ENCODE results near the gene FBXL16.
"Not testable (repeated sequence)": the region's sequence is repeated elsewhere in the genome, so short reads cannot be mapped to it uniquely, and the experiment has no call there.

FBXL16 gene

DNA sequence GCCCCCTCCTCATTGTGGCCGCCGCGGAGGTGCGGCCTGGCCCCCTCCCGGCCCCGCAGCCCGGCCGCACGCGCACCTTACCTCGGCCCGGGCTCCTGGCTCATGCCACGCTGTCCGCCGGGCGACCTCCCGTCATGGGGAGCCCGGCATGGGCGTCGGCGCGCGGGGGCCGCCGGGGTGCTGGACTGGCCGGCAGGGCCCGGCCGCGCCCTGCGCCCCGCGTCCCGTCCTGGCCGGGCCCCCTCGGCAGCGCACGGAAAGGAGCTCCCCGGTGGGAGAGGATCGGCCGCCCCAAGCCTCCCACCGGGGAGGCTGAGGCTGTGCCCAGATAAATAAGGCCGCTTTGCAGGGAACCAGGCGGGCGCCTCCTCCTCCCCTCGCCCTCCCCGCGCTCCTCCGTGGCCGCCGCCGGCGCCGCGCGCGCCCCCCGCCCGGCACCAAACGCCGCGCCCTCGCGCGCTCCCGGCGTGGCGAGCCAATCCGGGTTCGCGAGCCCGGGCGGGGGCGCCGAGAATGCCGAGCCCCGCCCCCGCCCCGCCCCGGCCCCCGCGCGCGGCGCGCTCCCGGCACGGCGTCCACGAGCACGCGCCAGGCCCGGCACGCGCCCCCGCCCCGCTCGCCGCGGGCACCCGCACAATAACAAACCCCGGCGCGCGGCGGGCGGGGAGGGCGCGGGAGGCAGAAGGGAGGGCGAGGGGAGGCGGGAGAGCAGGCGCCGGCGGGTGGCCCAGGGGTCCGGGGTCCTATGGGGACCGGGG, at the start of gene FBXL16:
FBXL16 (minus strand) TSS at position 371 of the 758 bp plus-strand sequence. CDS start 8,396 bp downstream, outside the sequence.
- Mint-ChIP-seq H3K36me3 (ENCODE audit: low read depth) (no peaks in the 10 kb centered on the region), H3K9me3 (no peaks in the 10 kb centered on the region), H3K27me3 (ENCODE audit: low read depth, poor library complexity) (peaks cover 86% of the 10 kb centered on the region), H3K4me1 (peaks cover 5% of the 10 kb centered on the region), H3K4me3 (no peak within 1 kb of the TSS), H3K27ac (no peak within 1 kb of the TSS)
- peak; percentile 58 for DNase-seq
- no peak for TF ChIP-seq CTCF (IDR thresholded peaks at IDR 0.05)

- TF ChIP-seq CTCF (IDR thresholded peaks at IDR 0.05) = no peak
- Mint-ChIP-seq H3K4me3 (no peak overlapping the region), H3K4me1 (peaks cover 34% of the 10 kb centered on the region), H3K9me3 (peaks cover 11% of the 10 kb centered on the region), H3K36me3 (ENCODE audit: low read depth) (no peaks in the 10 kb centered on the region), H3K27ac (no peak overlapping the region), H3K27me3 (ENCODE audit: low read depth, poor library complexity) (peaks cover 45% of the 10 kb centered on the region)
- DNase-seq = no peak
Measured at GRCh38 chr16:754656-755055, 49.1 kb upstream of the FBXL16 start.

DNA sequence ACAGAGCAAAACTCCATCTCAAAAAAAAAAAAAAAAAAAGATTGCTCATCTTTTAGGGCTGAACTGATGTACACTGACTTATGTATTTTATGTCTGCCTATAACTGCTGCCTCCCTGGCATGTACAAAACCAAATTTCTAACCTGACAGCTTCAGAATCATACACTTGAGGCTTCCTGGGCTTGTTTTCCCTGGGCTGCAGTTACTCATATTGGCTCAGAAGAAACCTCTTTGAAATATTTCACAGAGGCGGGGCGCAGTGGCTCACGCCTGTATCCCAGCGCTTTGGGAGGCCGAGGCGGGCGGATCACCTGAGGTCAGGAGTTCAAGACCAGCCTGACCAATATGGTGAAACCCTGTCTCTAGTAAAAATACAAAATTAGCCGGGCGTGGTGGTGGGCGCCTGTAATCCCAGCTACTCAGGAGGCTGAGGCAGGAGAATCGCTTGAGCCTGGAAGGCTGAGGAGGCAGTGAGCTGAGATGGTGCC, 48.6 kb upstream of the FBXL16 start:
- not testable (repeated sequence) for H3K4me3 Mint-ChIP-seq

DNA sequence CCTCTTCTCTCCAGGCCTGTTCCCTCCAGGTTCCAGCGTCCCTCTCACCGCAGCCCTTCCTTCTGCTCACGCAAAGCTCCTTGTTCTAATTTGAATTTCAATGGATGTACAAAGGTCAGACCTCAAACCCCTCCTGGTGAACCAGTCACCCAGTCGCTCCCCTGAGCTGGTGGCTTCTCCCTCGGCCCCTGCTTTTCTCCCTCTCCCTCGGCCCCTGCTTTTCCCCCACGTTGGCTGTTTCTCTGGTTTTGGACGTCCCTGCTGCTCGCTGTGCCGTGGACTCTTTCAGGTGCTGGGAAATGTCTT, 46.4 kb upstream of the FBXL16 start:
- peaks cover 5% of the 10 kb centered on the region for H3K9me3 Mint-ChIP-seq
- peaks cover 24% of the 10 kb centered on the region for H3K4me1 Mint-ChIP-seq
- H3K36me3 Mint-ChIP-seq (ENCODE audit: low read depth) = no peaks in the 10 kb centered on the region
- no peak for TF ChIP-seq CTCF (IDR thresholded peaks at IDR 0.05)
- H3K27me3 Mint-ChIP-seq (ENCODE audit: low read depth, poor library complexity) = peaks cover 48% of the 10 kb centered on the region
- H3K4me3 Mint-ChIP-seq = no peak overlapping the region
- no peak for DNase-seq
- H3K27ac Mint-ChIP-seq = no peak overlapping the region

More for the DNA sequence above, 48.6 kb upstream of the FBXL16 start:
- H3K36me3 Mint-ChIP-seq (ENCODE audit: low read depth); H3K27ac Mint-ChIP-seq; DNase-seq: not testable (repeated sequence)
- Mint-ChIP-seq H3K9me3 (peaks cover 11% of the 10 kb centered on the region), H3K4me1 (peaks cover 31% of the 10 kb centered on the region), H3K27me3 (ENCODE audit: low read depth, poor library complexity) (peaks cover 45% of the 10 kb centered on the region)

- Mint-ChIP-seq H3K4me1 (peaks cover 24% of the 10 kb centered on the region), H3K36me3 (ENCODE audit: low read depth) (no peaks in the 10 kb centered on the region), H3K9me3 (peaks cover 2% of the 10 kb centered on the region), H3K27me3 (ENCODE audit: low read depth, poor library complexity) (peaks cover 48% of the 10 kb centered on the region), H3K27ac (no peak overlapping the region), H3K4me3 (no peak overlapping the region)
- no peak for DNase-seq
- TF ChIP-seq CTCF (IDR thresholded peaks at IDR 0.05) = no peak
Measured at GRCh38 chr16:751152-752006, 45.8 kb upstream of the FBXL16 start.

GRCh38 chr16:750485-750884, 44.9 kb upstream of the FBXL16 start:
- no peaks in the 10 kb centered on the region for H3K36me3 Mint-ChIP-seq (ENCODE audit: low read depth)
- no peak overlapping the region for H3K27ac Mint-ChIP-seq
- peaks cover 48% of the 10 kb centered on the region for H3K27me3 Mint-ChIP-seq (ENCODE audit: low read depth, poor library complexity)
- no peaks in the 10 kb centered on the region for H3K9me3 Mint-ChIP-seq
- H3K4me1 Mint-ChIP-seq = peaks cover 24% of the 10 kb centered on the region
- no peak overlapping the region for H3K4me3 Mint-ChIP-seq
- no peak for TF ChIP-seq CTCF (IDR thresholded peaks at IDR 0.05)
- no peak for DNase-seq

Measured in nephron progenitor cell (in vitro differentiated cells).